Measurements from ENCODE around the gene TMEM26. TPM values are rescaled to one million over a fixed set of nuclear protein-coding genes. Genes with fewer than 3 reads are reported as not detected.

Gene TMEM26
- total and polyA plus RNA-seq, 2 of the 13 experiments (the other 11 are each of a cell fraction or from before 2014, with no cell fraction given) = not detected

GRCh38 chr10:61458031-61458430, 4.8 kb upstream of the TMEM26 start:
- WGBS (ENCODE audit: low lambda C conversion rate) = under 1% methylated on average over 3 of the region's 3 CpGs

GRCh38 chr10:61456095-61456789, 3.1 kb upstream of the TMEM26 start:
- Histone ChIP-seq H3K27me3 (ENCODE audit: control insufficient read depth in 1 of 2, insufficient read depth in 2 of 2, low read length in 2 of 2) (peaks cover 1 to 24% of the 10 kb centered on the region in 2 experiments; a peak in 4 of 5 replicates), H3K79me2 (ENCODE audit: insufficient read depth, low read length) (no peaks in the 10 kb centered on the region), H3K27ac (ENCODE audit: extremely low read length, insufficient read depth, low read length) (no peak overlapping the region), H3K9me3 (ENCODE audit: low read length) (no peaks in the 10 kb centered on the region), H3K4me1 (ENCODE audit: insufficient read depth, low read length) (no peaks in the 10 kb centered on the region), H2AFZ (ENCODE audit: low read length) (no peak overlapping the region), H3K4me2 (ENCODE audit: low read depth, low read length) (no peak overlapping the region), H3K36me3 (replicated peaks in 1 of 2; ENCODE audit: control insufficient read depth in 1 of 2, insufficient read depth in 2 of 2, low read length in 2 of 2) (no peaks in the 10 kb centered on the region), H4K20me1 (ENCODE audit: insufficient read depth, low read length) (no peaks in the 10 kb centered on the region), H3K4me3 (replicated peaks in 1 of 3; ENCODE audit: insufficient read depth in 1 of 3, low read depth in 2 of 3, low read length in 3 of 3) (no peak overlapping the region), H3K9ac (ENCODE audit: insufficient read depth, low read depth, low read length) (no peak overlapping the region)
- ChIA-PET POLR2A (no interaction called here), CTCF (ENCODE audit: low intra/inter-chr PET ratio, low total read pairs) (no interaction called here)
- BruUV-seq (replicated peaks) = no TSS peak
- ATAC-seq = no peak
- intact Hi-C loops (cut with micrococcal nuclease; ENCODE audit: unreplicated experiment) = no loop called here
- FAIRE-seq = no peak
- no peak for DNase-seq (ENCODE audit: low spot score)
- 2% methylated on average over 4 of the region's 4 CpGs for WGBS (ENCODE audit: low lambda C conversion rate)
- in situ Hi-C loops (cut with HindIII; ENCODE audit: extremely low pct_ligation_motif_present, low pct_unique_long_range_greater_than_20kb) = no loop called here
- TF ChIP-seq ATF6 (CRISPR knock-in tag; conservative IDR thresholded peaks at IDR 0.05) (no peak), KMT2B (CRISPR knock-in tag; IDR thresholded peaks at IDR 0.05) (no peak), ZNF569 (CRISPR knock-in tag; IDR thresholded peaks at IDR 0.05; ENCODE audit: borderline replicate concordance) (no peak), ZBTB38 (CRISPR knock-in tag; IDR thresholded peaks at IDR 0.05) (no peak), ZNF556 (CRISPR knock-in tag; IDR thresholded peaks at IDR 0.05; ENCODE audit: borderline replicate concordance) (no peak), ZMAT3 (CRISPR knock-in tag; conservative IDR thresholded peaks at IDR 0.05) (no peak), ZNF557 (CRISPR knock-in tag; IDR thresholded peaks at IDR 0.05) (no peak), MED8 (CRISPR knock-in tag; IDR thresholded peaks at IDR 0.05; ENCODE audit: insufficient replicate concordance) (no peak)
- TF ChIP-seq, protein P1, sequence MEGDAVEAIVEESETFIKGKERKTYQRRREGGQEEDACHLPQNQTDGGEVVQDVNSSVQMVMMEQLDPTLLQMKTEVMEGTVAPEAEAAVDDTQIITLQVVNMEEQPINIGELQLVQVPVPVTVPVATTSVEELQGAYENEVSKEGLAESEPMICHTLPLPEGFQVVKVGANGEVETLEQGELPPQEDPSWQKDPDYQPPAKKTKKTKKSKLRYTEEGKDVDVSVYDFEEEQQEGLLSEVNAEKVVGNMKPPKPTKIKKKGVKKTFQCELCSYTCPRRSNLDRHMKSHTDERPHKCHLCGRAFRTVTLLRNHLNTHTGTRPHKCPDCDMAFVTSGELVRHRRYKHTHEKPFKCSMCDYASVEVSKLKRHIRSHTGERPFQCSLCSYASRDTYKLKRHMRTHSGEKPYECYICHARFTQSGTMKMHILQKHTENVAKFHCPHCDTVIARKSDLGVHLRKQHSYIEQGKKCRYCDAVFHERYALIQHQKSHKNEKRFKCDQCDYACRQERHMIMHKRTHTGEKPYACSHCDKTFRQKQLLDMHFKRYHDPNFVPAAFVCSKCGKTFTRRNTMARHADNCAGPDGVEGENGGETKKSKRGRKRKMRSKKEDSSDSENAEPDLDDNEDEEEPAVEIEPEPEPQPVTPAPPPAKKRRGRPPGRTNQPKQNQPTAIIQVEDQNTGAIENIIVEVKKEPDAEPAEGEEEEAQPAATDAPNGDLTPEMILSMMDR (CRISPR knock-in tag; IDR thresholded peaks at IDR 0.05) = no peak

More at GRCh38 chr10:61458031-61458430, 4.8 kb upstream of the TMEM26 start:
- Histone ChIP-seq H3K4me1 (ENCODE audit: insufficient read depth, low read length) (no peaks in the 10 kb centered on the region), H2AFZ (ENCODE audit: low read length) (no peak overlapping the region), H3K27ac (ENCODE audit: extremely low read length, insufficient read depth, low read length) (no peak overlapping the region), H3K79me2 (ENCODE audit: insufficient read depth, low read length) (no peaks in the 10 kb centered on the region), H3K9ac (ENCODE audit: insufficient read depth, low read depth, low read length) (no peak overlapping the region), H4K20me1 (ENCODE audit: insufficient read depth, low read length) (no peaks in the 10 kb centered on the region), H3K27me3 (ENCODE audit: control insufficient read depth in 1 of 2, insufficient read depth in 2 of 2, low read length in 2 of 2) (peaks cover 0 to 13% of the 10 kb centered on the region in 2 experiments; a peak in 3 of 5 replicates), H3K4me3 (replicated peaks in 1 of 3; ENCODE audit: insufficient read depth in 1 of 3, low read depth in 2 of 3, low read length in 3 of 3) (no peak overlapping the region), H3K9me3 (ENCODE audit: low read length) (no peaks in the 10 kb centered on the region), H3K36me3 (replicated peaks in 1 of 2; ENCODE audit: control insufficient read depth in 1 of 2, insufficient read depth in 2 of 2, low read length in 2 of 2) (no peaks in the 10 kb centered on the region), H3K4me2 (ENCODE audit: low read depth, low read length) (no peak overlapping the region)
- DNase-seq (ENCODE audit: low spot score) (no peak), FAIRE-seq (no peak), ATAC-seq (no peak)
- ChIA-PET CTCF (ENCODE audit: low intra/inter-chr PET ratio, low total read pairs) (no interaction called here), POLR2A (no interaction called here)
- BruUV-seq (replicated peaks) = no TSS peak
- intact Hi-C loops (cut with micrococcal nuclease; ENCODE audit: unreplicated experiment) = no loop called here
- TF ChIP-seq HOXA7 (CRISPR knock-in tag; IDR thresholded peaks at IDR 0.05) (no peak), DDIT3 (CRISPR knock-in tag; IDR thresholded peaks at IDR 0.05) (no peak), JDP2 (CRISPR knock-in tag; IDR thresholded peaks at IDR 0.05; ENCODE audit: borderline replicate concordance) (no peak), ZKSCAN1 (IDR thresholded peaks at IDR 0.05; ENCODE audit: low read length) (no peak), HHEX (CRISPR knock-in tag; IDR thresholded peaks at IDR 0.05) (no peak), ZNF577 (CRISPR knock-in tag; IDR thresholded peaks at IDR 0.05; ENCODE audit: borderline replicate concordance, low read depth) (no peak), ZFY (CRISPR knock-in tag; IDR thresholded peaks at IDR 0.05) (no peak), ZNF589 (CRISPR knock-in tag; conservative IDR thresholded peaks at IDR 0.05) (no peak)
- in situ Hi-C loops (cut with HindIII; ENCODE audit: extremely low pct_ligation_motif_present, low pct_unique_long_range_greater_than_20kb) = no loop called here
